NAMALWA (cell line): Measurements from ENCODE around the gene LIPT1.
"Not testable (repeated sequence)": the region's sequence is repeated elsewhere in the genome, so short reads cannot be mapped to it uniquely, and the experiment has no call there.

Experiments used
- DNase-seq: peaks from one replicate; pipeline ENCODE4 v3.0.0-alpha.2; 2015; ENCODE audit warnings: low spot score

LIPT1 gene

GRCh38 chr2:99180755-99181623 lies 26.2 kb downstream of the LIPT1 start, which contains the start of the genes MITD1 and MRPL30:
MITD1 (minus strand) TSS chr2:99181058; CDS start chr2:99180981, 77 bp downstream.
MRPL30 (plus strand) TSS chr2:99181184; CDS start chr2:99186204, 5,020 bp downstream.
- peak; percentile 96 for DNase-seq

GRCh38 chr2:99181624-99182000 lies 26.8 kb downstream of the LIPT1 start:
- peak; percentile 34 for DNase-seq

GRCh38 chr2:99183025-99183424 lies 28.3 kb downstream of the LIPT1 start:
- DNase-seq, result no peak

DNA sequence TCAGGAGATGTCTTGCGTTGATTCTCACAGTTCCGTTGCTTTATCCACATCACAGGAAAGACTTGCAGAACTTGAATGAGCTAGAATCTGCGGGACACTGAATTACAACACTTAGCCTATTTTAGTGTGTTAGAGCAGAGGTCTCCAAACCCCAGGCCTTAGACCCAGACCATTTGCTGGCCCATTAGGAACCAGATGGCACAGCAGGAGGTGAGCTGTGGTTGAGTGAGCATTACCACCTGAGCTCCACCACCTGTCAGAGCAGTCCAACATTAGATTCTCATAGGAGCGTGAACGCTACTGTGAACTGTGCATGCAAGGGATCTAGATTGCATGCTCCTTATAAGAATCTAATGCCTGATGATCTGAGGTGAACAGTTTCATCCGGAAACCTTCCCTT lies 30.0 kb downstream of the LIPT1 start:
- no peak for DNase-seq

DNA sequence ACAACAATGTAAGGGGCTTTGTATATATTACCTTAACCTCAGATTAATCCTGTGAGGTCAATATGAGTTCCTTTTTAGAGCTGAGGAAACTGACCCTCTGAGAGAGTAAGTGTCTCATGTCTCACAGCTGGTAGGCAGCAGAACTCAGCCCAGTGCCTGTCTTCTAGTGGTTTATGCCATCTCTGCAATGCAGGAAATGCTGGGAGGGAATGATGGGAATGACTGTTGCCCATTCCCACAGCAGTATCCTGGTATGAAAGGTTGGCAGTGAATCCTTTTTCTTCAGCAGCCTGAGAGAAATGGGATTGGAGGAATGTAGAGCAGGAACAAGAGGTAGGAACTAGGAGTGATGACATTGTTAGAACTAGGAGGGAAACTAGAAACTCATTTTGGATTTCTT lies 32.2 kb downstream of the LIPT1 start:
- DNase-seq, result no peak

DNA sequence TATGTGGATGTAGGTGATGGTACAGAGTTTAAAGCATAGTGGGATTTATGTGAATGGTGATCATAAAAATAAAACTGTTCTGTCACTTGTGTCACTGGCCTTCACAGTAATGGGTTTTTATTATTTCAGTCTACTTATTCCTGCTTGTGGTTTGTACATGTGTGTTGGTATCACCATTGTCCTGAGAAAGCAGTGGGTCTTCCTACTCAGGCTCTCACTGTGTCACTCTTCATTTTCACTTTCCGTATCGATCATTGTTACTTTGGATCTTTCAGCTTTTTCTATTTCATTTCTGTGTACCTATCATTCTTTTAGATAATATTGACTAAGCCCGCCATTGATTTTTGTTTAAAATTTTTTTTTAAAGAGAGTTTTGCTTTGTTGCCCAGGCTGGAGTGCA lies 33.6 kb downstream of the LIPT1 start:
- DNase-seq, result no peak

- peak; percentile 15 for DNase-seq
Observed at GRCh38 chr2:99190548-99190947, 35.8 kb downstream of the LIPT1 start.

GRCh38 chr2:99192364-99192763 lies 37.6 kb downstream of the LIPT1 start:
- not testable (repeated sequence) for DNase-seq

DNA sequence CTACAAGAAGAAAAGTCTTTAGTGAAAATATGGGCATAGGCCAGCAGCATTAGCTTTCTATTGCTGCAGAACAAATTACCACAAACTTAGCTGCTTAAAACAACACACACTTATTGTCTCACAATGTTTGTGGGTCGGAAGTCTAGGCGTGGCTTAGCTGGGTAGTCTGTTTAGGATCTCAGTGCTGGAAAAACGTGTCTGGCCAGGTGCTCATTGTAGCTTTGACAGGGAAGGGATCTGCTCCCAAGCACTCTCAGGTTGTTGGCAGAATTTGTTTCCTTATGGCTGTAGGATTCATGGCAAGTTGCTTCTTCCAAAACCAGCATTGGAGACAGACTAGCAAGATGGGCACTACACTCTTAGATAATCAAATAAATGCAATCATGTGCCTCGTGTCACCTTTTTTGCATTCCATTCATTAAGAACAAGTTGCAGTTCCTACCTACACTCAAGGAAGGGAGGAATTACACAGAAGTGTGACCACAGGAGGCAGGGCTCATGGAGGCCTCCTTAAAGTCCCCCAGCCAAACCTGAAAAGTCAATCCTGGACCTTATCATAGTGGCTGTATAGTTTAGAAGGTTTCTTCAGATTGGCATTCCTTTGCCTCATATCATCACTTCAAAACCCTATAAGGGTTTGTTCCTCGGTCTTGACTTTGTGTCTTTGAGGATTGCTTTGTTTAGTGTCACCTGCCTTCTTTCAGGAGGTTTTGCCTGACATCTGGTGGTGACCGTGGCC lies 43.5 kb downstream of the LIPT1 start:
- no peak for DNase-seq

GRCh38 chr2:99200076-99200800 lies 45.5 kb downstream of the LIPT1 start:
- DNase-seq, result no peak

GRCh38 chr2:99201959-99202678 lies 47.4 kb downstream of the LIPT1 start:
- no peak for DNase-seq

DNA sequence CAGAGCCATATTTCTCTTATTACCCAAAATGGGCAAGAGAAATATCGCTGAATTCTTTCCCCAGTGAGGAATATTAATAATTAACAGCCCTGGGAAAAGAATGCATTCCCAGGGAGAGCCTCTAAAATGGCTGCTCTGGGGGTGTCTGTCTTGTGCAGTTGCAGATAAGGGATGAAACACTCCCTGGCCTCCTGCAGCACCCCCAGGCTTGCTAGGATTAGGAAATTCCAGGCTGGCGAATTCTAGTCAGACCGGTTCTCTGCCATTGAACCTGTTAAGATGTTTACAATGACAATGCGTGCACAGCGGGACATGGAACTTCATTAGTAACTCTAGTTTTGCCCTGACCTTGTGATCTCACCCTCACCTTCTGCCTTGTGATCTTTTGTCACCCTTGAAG lies 50.7 kb downstream of the LIPT1 start:
- DNase-seq, result no peak
